K562 (cell line): Measurements from ENCODE around the gene MAK.

ENCODE experiments used
- GATA2 ChIP-seq: sonication (generic); formaldehyde crosslinking; IDR thresholded peaks from 2 replicates; pipeline ENCODE4 v1.4.0; 2020; ENCODE audit warnings: mild to moderate bottlenecking, missing genetic modification reagents
- MXI1 ChIP-seq: IDR thresholded peaks from 2 replicates; pipeline ENCODE4 v1.6.1; 2011; ENCODE audit warnings: low read depth, mild to moderate bottlenecking, improper control_type of control experiment, low read length
- SMARCA4 ChIP-seq: fragments of 450-650 bp; IDR thresholded peaks from 2 replicates; pipeline ENCODE4 v1.6.1; 2016
- TF ChIP-seq, protein P1 (sequence below): sonication (generic); formaldehyde crosslinking; IDR thresholded peaks from 2 replicates; pipeline ENCODE4 v1.8.0; 2022; ENCODE audit warnings: mild to moderate bottlenecking, low read depth, missing genetic modification reagents

DNA sequence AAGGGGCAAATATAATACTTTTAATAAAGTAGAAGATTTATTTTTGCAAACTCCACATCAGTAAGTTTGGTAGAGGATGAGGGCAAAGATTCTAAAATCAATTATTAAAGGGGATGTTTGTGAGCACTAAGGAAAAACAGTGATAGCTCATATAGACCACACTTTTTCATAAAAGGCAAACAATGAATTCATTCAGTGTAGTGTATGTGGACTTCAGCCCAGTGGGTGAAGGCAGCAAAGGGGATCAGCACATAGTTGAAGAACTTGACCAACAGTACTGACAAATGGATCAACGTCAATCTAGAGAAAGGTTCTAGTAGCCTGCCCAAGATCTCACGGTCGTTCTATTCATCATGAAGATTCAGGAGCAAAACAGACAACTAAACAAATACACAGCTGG, 45.3 kb downstream of the MAK start:
- TF ChIP-seq MXI1 = no peak
- TF ChIP-seq, protein P1, sequence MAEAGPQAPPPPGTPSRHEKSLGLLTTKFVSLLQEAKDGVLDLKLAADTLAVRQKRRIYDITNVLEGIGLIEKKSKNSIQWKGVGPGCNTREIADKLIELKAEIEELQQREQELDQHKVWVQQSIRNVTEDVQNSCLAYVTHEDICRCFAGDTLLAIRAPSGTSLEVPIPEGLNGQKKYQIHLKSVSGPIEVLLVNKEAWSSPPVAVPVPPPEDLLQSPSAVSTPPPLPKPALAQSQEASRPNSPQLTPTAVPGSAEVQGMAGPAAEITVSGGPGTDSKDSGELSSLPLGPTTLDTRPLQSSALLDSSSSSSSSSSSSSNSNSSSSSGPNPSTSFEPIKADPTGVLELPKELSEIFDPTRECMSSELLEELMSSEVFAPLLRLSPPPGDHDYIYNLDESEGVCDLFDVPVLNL = no peak
- TF ChIP-seq GATA2 = no peak
- no peak for TF ChIP-seq SMARCA4
